Sigmoid colon (tissue), 7 donors: ENCODE measurements around the gene DNAJC24. TPM values are rescaled to one million over a fixed set of nuclear protein-coding genes. Genes with fewer than 3 reads are reported as not detected.

Source experiments
- DNase-seq: peaks from one replicate; pipeline ENCODE4 v3.0.0-alpha.2; 2019
- H3K27ac ChIP-seq, 4 donors: fragments of 200-600 bp; sonication (generic); one replicate each; pipeline ENCODE4 v1.5.1; 2016 to 2019; ENCODE audit warnings: mild to moderate bottlenecking in 1 of 4
- H3K27me3 ChIP-seq, 3 donors: fragments of 200-600 bp; sonication (generic); one replicate each; pipeline ENCODE4 v1.5.1; 2019; ENCODE audit warnings: mild to moderate bottlenecking in 1 of 3
- H3K36me3 ChIP-seq, 4 donors: fragments of 200-600 bp; sonication (generic); one replicate each; pipeline ENCODE4 v1.5.1; 2016 to 2019
- H3K4me1 ChIP-seq, 4 donors: fragments of 200-600 bp; sonication (generic); one replicate each; pipeline ENCODE4 v1.5.1; 2017 to 2019
- H3K4me3 ChIP-seq, 4 donors: fragments of 200-600 bp; sonication (generic); one replicate each; pipeline ENCODE4 v1.5.1; 2017 to 2019; ENCODE audit warnings: mild to moderate bottlenecking in 2 of 4, moderate library complexity in 1 of 4
- H3K9me3 ChIP-seq, 4 donors: fragments of 200-600 bp in 3 of 4; sonication (generic) in 3 of 4; one replicate each; pipeline versions ENCODE4 v1.5.1 to v1.6.1; 2013 to 2019
- CTCF ChIP-seq, 4 experiments: fragments of 450-650 bp in 3 of 4; fragments of 200-600 bp in 1 of 4; IDR thresholded peaks; one replicate each; pipeline ENCODE4 v1.5.1; 2016 to 2019; ENCODE audit warnings: antibody characterized with exemption in 4 of 4, mild to moderate bottlenecking in 3 of 4, moderate library complexity in 2 of 4
- EP300 ChIP-seq, 4 donors: sonication (generic); formaldehyde crosslinking; IDR thresholded peaks; one replicate each; pipeline ENCODE4 v1.6.1; 2017; ENCODE audit warnings: antibody characterized with exemption in 4 of 4
- POLR2A ChIP-seq, 2 donors: fragments of 450-650 bp; IDR thresholded peaks; one replicate each; pipeline ENCODE4 v1.6.1; 2016; ENCODE audit warnings: antibody characterized with exemption in 2 of 2, mild to moderate bottlenecking in 2 of 2, moderate library complexity in 2 of 2
- POLR2AphosphoS5 ChIP-seq, 4 donors: sonication (generic); formaldehyde crosslinking; IDR thresholded peaks; one replicate each; pipeline ENCODE4 v1.6.1; 2017; ENCODE audit warnings: antibody characterized with exemption in 4 of 4
- WGBS, 2 donors: extraction: QIAGEN DNeasy Blood & Tissue Kit; methylation state at CpG; one replicate each; pipeline ENCODE4 v1.1.7; 2013; 5-methylcytosine and 5-hydroxymethylcytosine counted together
- intact Hi-C: fragments of 100-400 bp; cut with DNase I; formaldehyde crosslinking; loops from one replicate; pipeline ENCODE4 v1.15.1; 2023
- polyA plus RNA-seq, 3 donors: library from polyadenylated mRNA; stranded (reverse); fragments of 200-250 nt; gene quantifications; one replicate each; pipeline ENCODE4 v1.2.3, GENCODE V29; 2013
- total RNA-seq, 4 donors: library from RNA; depleted of rRNA; stranded (reverse); fragments of >200 nt; gene quantifications; one replicate each; pipeline ENCODE4 v1.1.0, GENCODE V29; 2016
- donor health status: healthy with polysubstance abuse.
- donor health status: Bipolar disorder and iron deficiency.
- donor health status: healthy.

DNAJC24 gene
- total and polyA plus RNA-seq, 7 donors, result 4.4 to 24.6 (median 15.8) TPM

GRCh38 chr11:31474083-31474482 is 104.4 kb downstream of the DNAJC24 start:
- H3K4me3 ChIP-seq, result no peak overlapping the region
- H3K4me1 ChIP-seq, result no peaks in the 10 kb centered on the region
- no peaks in the 10 kb centered on the region for H3K36me3 ChIP-seq
- no peak for DNase-seq
- TF ChIP-seq CTCF (IDR thresholded peaks at IDR 0.05), result no peak
- TF ChIP-seq EP300 (IDR thresholded peaks at IDR 0.05), result no peak
- intact Hi-C loops, result no loop called here
- no peak overlapping the region for H3K27ac ChIP-seq
- no peaks in the 10 kb centered on the region for H3K27me3 ChIP-seq
- H3K9me3 ChIP-seq, result no peaks in the 10 kb centered on the region

- Histone ChIP-seq H3K4me1 (no peaks in the 10 kb centered on the region), H3K36me3 (no peaks in the 10 kb centered on the region), H3K9me3 (no peaks in the 10 kb centered on the region), H3K4me3 (no peak overlapping the region), H3K27ac (no peak overlapping the region), H3K27me3 (no peaks in the 10 kb centered on the region)
- TF ChIP-seq POLR2AphosphoS5 (IDR thresholded peaks at IDR 0.05) (no peak), POLR2A (IDR thresholded peaks at IDR 0.05) (no peak), CTCF (IDR thresholded peaks at IDR 0.05) (no peak), EP300 (IDR thresholded peaks at IDR 0.05) (no peak)
- intact Hi-C loops, result no loop called here
- no peak for DNase-seq
- 90 to 94% methylated on average over 6 of the region's 6 CpGs for WGBS, 2 donors
Observed at GRCh38 chr11:31477528-31478222, 108.0 kb downstream of the DNAJC24 start.

GRCh38 chr11:31478223-31478590 is 108.5 kb downstream of the DNAJC24 start:
- WGBS, 2 donors, result 88 to 91% methylated on average over 2 of the region's 2 CpGs
- no peak overlapping the region for H3K4me3 ChIP-seq
- H3K36me3 ChIP-seq, result no peaks in the 10 kb centered on the region
- no peaks in the 10 kb centered on the region for H3K4me1 ChIP-seq
- H3K9me3 ChIP-seq, result no peaks in the 10 kb centered on the region
- H3K27ac ChIP-seq, result no peak overlapping the region
- DNase-seq, result no peak
- H3K27me3 ChIP-seq, result no peaks in the 10 kb centered on the region
- TF ChIP-seq CTCF (IDR thresholded peaks at IDR 0.05) (no peak), EP300 (IDR thresholded peaks at IDR 0.05) (no peak), POLR2A (IDR thresholded peaks at IDR 0.05) (no peak), POLR2AphosphoS5 (IDR thresholded peaks at IDR 0.05) (no peak)
- intact Hi-C loops, result no loop called here

GRCh38 chr11:31479066-31479465 is 109.4 kb downstream of the DNAJC24 start:
- no peak for DNase-seq
- no peaks in the 10 kb centered on the region for H3K9me3 ChIP-seq
- H3K36me3 ChIP-seq, result no peaks in the 10 kb centered on the region
- no peaks in the 10 kb centered on the region for H3K27me3 ChIP-seq
- intact Hi-C loops, result no loop called here
- no peak for TF ChIP-seq CTCF (IDR thresholded peaks at IDR 0.05)
- no peak for TF ChIP-seq POLR2A (IDR thresholded peaks at IDR 0.05)
- TF ChIP-seq POLR2AphosphoS5 (IDR thresholded peaks at IDR 0.05), result no peak
- no peak for TF ChIP-seq EP300 (IDR thresholded peaks at IDR 0.05)
- H3K4me1 ChIP-seq, result no peaks in the 10 kb centered on the region
- WGBS, 2 donors, result 93 to 95% methylated on average over 4 of the region's 4 CpGs
- no peak overlapping the region for H3K4me3 ChIP-seq
- no peak overlapping the region for H3K27ac ChIP-seq

GRCh38 chr11:31480930-31481329 is 111.3 kb downstream of the DNAJC24 start:
- Histone ChIP-seq H3K27me3 (no peaks in the 10 kb centered on the region), H3K4me3 (no peak overlapping the region), H3K36me3 (no peaks in the 10 kb centered on the region), H3K4me1 (no peaks in the 10 kb centered on the region), H3K9me3 (no peaks in the 10 kb centered on the region), H3K27ac (no peak overlapping the region)
- intact Hi-C loops, result no loop called here
- no peak for DNase-seq
- no peak for TF ChIP-seq EP300 (IDR thresholded peaks at IDR 0.05)
- TF ChIP-seq POLR2AphosphoS5 (IDR thresholded peaks at IDR 0.05), result no peak
- 94 to 96% methylated on average over 3 of the region's 3 CpGs for WGBS, 2 donors

Other genes starting within 250 kb of the DNAJC24 start
- 1 to 10 TPM in 1 of 4 donors, under 1 TPM in 2, not detected in 1; 0.27 to 1.1 (median 0.33) TPM for gene DCDC1, start 121 bp upstream of the DNAJC24 start, total RNA-seq
- under 1 TPM in 1 of 3 donors, not detected in 2; 0.06 TPM for gene DCDC1, start 121 bp upstream of the DNAJC24 start, polyA plus RNA-seq
- 10 to 100 TPM in 3 of 4 donors, 1 to 10 TPM in 1; 6.6 to 39.0 (median 24.7) TPM for gene IMMP1L, start 139.8 kb downstream of the DNAJC24 start, total RNA-seq
- 10 to 100 TPM; 10.2 to 24.7 (median 19.5) TPM for gene IMMP1L, start 139.8 kb downstream of the DNAJC24 start, polyA plus RNA-seq
- 10 to 100 TPM; 18.5 to 32.7 (median 25.9) TPM for gene ELP4, start 139.9 kb downstream of the DNAJC24 start, total RNA-seq
- gene ELP4, start 139.9 kb downstream of the DNAJC24 start, polyA plus RNA-seq, result 10 to 100 TPM in 1 of 3 donors, 1 to 10 TPM in 2; 9.0 to 14.4 (median 9.9) TPM